Measurements from ENCODE around the gene PYGB.
"Not testable (repeated sequence)": the region's sequence is repeated elsewhere in the genome, so short reads cannot be mapped to it uniquely, and the experiment has no call there.

The PYGB gene

DNA sequence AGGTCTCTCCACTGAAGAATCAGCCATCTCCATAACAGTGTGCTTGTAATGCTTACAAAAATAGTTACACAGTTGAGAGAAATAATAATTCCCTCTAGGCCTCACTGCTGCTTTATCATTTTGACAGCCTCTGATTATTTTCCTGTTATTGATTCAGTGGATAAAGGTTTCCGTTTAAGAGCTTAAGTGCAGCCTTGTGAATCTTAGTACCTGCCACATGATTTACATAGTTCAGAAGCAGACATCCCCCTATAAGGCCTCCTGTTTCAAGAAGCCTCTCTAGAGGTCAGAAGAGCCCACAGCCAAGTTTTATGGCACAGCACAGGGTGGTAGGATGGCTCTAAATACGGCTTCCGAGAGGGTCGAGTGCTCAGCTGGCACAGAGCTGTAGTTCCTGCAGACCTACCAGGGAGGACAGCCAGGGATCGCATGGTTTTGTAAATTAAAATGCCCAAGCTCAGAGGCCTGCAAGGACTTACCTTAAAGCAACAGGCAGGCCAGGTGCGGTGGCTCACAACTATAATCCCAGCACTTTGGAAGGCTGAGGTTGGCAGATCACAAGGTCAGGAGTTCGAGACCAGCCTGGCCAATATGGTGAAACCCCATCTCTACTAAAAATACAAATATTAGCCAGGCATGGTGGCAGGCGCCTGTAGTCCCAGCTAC lies 17.6 kb upstream of the PYGB start:
- no peak for DNase-seq

DNA sequence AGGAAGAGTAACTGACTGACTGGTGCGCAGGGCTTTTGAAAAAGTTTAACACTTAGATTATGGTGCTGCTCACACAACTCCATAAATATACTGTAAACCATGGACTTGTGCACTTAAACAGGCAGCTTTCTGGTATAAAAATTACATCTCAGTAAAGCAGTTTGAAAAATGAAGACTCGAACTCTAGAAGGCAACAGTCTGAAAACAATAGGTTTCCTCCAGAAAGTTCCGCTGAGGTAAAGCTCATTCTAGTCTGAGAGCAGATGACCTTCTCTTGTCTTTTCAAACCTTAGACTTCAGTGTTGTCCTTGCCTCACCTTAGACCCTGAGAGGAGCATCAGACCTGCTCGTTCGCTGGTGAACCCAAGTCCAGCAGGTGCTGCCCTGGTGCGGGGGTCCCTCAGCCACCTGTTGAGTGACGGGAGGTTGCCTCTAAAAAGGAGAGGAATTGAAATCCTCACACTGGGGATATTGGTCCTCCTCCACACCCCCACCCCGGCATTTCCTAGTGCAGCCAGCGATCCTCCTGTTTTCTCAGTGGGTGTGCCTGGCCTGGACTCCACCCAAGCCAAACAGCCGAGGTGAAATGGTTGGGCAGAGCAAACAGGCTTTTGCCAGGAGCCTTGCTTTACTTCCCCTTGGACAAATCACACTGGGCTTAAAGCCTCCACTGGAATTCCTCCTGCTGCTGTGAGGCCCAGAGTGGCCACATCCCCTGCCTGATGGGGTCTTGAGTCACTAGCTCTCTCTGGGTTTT lies 14.7 kb upstream of the PYGB start:
- DNase-seq = no peak

DNA sequence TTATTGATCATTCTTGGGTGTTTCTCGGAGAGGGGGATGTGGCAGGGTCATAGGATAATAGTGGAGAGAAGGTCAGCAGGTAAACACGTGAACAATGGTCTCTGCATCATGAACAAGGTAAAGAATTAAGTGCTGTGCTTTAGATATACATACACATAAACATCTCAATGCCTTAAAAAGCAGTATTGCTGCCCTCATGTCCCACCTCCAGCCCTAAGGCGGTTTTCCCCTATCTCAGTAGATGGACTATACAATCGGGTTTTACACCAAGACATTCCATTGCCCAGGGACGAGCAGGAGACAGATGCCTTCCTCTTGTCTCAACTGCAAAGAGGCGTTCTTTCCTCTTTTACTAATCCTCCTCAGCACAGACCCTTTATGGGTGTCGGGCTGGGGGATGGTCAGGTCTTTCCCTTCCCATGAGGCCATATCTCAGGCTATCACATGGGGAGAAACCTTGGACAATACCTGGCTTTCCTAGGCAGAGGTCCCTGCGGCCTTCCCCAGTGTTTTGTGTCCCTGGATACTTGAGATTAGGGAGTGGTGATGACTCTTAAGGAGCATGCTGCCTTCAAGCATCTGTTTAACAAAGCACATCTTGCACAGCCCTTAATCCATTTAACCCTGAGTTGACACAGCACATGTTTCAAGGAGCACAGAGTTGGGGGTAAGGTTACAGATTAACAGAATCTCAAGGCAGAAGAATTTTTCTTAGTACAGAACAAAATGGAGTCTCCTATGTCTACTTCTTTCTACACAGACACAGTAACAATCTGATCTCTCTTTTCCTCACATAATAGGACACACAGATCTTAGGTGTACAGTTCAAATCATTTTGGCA lies 13.7 kb upstream of the PYGB start:
- DNase-seq = not testable (repeated sequence)

DNA sequence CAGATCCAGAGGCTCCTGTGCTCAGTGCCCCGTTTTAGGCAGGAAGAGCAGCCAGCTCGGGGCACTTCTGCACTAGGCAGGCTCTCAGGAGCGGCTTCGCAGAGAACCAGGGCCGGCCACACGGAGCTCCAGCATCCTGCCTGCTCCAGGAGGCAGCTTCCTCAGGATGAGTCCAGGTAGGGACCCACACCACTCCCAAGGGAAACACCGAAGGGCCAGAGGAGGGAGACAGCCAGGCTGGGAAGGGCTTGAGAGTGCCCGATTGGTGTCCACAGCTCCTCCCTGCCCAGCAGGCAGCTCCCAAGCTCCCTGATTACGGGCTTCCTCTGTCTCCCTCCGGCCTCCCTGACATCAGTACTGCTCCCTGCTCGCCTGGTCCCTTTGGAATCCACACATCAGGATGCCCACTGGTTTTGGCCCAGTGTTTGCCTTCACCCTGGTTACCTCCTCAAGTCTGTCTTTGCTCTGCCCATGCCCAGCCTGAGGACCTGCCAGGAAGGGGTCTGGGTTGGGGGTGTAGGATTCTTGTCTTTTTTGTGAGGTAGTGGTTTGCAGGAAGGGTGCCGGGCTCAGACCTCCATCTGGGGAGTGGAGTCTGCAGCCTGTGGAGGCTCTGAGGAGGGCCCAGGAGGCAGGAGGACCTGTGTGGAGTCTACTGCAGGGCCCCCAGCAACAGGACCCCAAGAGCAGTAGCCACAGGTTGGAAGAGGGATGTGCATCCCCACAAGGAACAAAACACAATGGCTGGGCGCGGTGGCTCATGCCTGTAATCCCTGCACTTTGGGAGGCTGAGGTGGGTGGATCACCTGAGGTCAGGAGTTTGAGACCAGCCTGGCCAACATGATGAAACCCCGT lies 11.2 kb upstream of the PYGB start:
- DNase-seq = no peak

DNA sequence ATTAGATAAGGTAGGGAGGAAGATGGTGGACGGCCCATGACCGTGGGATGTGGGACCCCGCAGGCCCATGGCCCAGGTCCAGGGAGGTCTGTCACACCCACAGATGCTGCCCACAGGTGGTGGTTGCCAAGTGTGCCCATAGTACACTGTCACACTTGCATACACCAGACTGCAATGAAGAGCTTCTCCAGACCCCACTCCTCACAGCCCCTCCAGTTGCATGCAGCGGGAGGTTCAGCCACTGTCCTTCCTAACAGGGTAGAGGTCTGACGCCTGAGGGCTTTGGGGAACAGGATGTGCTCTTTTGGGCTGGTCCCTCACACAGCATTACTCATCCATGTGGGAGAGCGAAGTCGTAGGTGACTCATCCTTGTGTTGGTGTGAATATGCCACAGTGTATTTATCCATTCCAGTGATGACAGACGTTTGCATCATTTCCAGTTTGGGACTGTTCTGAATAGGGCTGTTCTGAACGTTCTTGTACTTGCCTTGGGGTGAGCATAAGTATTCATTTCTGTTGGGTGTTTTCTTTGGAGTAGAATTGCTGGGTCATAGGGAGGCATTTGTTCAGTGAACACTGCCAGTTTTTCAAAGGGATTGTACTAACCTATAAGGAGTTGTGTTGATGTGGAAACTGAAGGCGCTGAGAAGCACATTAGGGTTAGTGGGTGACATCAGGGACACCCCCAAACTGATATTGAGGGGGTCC lies 10.1 kb upstream of the PYGB start:
- peak; percentile 40 to 52 for DNase-seq

DNA sequence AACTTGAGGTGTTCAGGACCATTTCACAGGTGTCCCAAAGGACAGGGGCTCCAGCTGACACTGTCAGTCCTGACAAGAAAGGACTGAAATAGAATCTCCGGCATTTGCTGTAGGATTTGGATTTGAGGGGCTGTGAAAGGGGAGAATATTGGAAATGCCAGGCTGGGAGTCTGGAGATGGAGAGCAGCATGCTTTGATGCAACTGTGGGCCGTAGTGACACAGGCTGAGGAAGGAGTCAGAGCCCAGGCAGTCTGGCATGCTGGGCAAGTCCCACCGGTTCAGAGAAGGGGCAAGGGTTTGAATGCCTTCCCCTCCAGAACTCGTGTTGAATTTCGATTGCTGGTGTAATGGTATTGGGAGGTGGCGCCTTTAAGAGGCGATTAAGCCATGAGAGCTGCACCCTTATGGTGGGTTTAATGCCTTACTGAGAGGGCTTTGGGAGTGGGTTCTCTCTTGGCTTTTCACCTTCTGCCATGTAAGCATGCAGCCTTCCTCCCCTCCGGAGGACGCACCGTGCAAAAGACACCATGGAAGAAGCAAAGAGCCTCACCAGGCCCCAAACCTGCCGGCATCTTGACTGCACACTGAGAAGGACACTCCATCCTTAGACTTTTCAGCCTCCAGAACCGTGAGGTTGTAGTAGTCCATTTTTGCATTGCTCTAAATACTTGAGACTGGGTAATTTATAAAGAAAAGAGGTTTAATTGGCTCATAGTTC lies 9.4 kb upstream of the PYGB start:
- DNase-seq = no peak

DNA sequence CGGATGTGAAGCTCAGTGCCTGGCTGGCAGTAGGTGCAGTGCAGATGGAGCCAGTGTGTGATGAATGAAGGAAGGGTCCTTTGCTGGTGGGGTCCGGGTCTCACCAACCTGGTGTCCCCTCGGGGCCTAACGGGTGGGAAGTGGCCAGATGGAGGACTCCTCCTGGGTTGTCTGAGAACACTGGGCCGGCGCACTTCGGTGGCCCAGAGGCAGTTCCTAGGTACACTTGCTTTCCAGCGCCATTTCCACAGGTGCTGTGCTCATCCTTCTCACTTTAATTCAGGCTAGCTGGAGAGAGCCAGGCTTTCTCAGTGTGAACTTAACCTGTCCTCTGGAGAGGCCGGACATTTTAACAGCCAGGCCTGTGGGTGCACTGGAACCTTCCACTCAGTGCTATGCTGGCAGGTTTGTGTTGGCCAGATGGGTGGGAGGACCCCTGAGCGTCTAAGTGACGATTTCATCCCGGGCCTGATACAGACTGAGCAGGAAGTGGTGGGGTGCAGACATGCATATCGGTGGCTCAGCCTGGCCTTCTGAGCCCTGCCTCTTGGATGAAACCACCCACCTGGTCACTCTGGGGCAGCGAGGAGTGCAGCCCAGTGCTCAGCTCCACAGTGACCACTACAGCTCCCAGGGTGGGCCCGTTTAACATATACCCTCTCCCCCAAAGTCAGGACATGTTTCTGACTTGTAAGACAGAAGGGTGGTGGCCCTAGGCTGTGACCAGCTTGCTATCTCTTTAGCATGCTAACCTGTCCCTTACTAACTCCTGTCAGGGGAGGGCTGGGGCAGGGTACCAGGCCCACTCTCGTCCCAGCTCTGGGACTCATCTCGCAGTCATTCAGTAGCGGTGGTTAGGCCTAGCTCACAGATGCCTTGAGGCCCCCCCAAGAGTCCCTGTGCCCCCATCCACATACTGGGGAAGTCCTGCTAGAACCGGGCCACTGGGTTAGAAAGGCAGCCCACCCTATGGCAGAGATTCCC lies 8.2 kb upstream of the PYGB start:
- no peak for DNase-seq

DNA sequence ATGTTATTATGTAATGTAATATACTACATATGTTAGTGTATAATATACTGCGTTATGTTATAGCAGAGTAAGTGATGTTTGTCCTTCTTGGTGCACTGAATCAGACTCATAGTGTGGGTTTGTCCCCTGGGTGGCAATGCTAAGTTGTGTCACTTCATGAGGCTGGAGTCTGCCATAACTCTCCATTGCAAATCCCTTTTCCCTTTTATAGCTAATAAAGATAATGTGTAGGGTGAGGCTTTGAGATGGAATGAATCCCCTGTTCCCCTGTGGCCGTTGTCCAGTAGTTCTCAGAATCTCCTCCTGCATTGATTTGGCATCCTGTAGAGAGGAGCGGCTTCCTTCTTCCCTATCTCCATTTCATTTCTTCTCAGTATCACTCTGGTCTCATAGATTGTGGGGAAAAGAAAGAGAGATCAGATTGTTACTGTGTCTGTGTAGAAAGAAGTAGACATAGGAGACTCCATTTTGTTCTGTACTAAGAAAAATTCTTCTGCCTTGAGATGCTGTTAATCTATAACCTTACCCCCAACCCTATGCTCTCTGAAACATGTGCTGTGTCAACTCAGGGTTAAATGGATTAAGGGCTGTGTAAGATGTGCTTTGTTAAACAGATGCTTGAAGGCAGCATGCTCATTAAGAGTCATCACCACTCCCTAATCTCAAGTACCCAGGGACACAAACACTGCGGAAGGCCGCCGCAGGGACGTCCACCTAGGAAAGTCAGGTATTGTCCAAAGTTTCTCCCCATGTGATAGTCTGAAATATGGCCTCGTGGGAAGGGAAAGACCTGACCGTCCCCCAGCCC lies 6.8 kb upstream of the PYGB start:
- not testable (repeated sequence) for DNase-seq

DNA sequence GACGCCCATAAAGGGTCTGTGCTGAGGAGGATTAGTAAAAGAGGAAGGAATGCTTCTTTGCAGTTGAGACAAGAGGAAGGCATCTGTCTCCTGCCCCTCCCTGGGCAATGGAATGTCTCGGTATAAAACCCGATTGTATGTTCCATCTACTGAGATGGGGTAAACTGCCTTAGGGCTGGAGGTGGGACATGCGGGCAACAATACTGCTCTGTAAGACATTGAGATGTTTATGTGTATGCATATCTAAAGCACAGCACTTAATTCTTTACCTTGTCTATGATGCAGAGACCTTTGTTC lies 6.3 kb upstream of the PYGB start:
- DNase-seq = not testable (repeated sequence)

DNA sequence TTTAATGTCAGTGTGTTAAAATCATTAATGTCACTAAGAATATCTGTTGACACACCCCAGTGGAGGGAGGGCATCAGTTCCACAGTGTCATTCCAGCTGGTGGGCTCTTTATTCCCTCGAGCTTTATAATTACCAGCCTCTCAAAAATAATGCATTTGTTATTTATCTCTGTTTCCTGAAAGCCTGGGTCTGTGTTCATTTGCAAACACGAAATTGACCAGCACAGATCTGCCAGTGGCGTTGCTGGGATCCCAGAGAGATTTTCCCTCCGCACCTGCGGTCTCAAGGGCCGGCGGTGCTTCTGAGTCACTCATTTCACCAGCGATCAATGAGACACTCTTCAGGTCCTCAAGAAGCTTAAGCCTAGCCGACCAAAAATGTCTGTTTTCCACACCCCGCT lies 5.7 kb upstream of the PYGB start:
- DNase-seq = no peak

DNA sequence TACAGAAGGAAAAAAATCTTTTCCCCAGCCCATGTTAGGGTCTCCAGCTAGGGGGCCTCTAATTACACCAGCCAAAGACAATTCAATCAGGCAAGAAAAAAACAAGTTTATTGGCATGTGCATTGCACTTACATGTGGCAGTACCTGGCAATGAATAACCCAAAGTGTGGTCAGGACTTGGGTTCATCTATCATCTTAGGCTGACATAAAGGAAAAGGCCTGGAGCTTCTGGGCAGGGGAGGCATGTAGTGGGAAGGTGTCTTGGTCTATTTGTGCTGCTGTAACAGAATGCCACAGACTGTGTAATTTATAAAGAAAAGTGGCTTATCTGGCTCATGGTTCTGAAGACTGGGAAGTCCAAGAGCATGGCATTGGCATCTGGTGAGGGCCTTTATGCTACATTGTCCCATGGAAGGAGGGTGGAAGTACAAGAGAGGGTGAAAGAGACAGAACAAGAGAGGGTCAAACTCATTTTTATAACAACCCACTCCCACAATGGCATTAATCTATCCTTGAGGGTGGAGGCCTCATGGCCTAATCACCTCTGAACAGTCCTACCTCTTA lies 4.4 kb upstream of the PYGB start:
- DNase-seq = no peak

DNA sequence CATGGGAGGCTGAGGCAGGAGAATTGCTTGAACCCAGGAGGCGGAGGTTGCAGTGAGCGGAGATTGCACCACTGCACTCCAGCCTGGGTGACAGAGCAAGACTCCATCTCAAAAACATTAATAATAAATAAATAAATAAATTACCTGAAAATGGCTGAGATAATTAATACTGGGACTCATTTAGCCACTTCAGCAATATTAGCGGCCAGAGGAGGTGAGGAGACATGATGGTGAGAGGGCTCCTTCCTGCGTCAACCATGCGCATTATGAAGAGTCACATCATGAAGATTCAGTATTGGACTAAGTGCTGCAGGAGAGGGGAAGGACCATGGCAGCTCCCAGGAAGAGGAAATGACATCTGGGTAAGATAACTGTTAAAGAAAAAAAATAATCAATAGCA lies 2.9 kb upstream of the PYGB start:
- no peak for DNase-seq

DNA sequence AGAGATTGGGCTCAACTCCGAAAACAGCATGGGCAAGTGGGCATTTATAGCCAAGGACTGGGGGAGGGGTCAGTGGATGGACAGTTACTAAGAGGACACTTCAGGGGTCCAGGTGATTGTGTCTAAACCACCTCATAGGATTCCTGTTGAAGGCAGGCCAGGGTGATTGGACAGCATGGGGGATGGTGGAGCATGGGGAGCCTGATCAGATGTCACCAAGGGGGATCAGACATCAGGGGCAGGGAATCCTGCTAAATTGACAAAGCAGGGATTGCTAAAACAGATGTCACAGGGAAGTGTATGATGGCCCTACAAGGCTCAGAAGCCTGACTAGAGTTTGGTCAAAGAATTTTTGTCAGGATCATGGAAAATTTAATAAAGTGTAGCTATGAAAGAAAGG lies 2.4 kb upstream of the PYGB start:
- DNase-seq = no peak

DNA sequence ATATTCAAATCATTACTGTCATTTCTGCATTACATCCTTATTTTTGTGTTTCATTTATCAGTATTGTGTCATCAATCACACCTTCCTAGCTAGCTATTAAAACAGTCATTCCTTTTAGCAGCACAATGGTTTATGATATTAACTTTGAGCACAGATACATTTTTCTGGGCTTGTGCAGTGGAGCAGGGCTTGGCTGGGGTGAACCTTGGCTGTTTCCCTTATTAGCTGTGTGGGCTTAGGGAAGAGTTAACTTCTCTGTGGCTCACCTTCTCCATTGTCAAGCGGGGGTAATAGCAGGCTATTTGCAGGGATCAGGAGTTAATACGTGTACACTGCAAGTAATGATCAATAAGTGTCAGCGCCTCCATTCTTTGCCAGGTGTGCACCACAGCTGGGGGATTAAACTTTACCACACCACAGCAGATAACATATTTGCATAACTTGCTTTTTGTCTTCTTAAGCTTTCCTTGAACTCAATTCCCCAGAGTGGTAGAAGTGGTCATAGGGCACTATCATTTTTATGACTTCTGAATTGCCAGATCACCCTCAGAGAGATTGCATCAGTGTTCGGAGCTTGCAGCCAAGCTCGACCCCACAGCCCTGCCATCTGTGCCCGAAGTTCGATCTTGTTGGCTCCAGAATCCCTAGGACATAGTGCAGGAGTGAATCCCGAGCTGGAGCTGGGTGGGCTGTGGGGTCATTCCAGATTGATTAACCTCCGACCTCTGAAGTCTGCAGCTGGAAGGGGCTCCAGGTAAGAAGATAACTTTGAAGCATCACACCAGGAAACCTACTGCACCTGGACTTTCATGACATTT lies 1.5 kb upstream of the PYGB start:
- no peak for DNase-seq

DNA sequence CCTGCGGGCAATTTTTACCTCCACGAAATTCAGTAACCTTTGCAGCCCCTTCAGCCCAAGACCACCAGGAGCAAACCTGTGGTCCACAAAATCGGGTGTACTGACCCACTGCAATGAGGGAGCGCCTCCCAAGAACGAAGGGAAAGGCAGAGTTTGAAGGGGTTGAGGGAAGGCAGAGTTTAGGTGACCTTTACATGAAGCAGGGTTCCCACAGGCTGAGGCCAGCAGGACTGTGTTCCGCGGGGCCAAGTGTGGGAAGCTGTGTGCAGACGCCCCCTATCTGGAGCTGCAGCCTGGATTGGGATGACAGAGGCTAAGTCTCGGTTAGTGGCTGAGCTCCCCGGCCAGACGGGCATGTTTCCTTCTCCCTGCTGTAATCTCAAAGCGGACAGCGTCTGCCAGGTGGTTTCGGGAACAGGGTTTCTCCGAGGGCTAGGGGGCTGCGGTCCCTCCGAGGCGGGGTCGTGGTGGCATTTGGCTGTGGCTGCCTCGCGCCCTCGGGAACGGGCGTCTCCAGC lies 826 bp upstream of the PYGB start:
- DNase-seq = no peak

DNA sequence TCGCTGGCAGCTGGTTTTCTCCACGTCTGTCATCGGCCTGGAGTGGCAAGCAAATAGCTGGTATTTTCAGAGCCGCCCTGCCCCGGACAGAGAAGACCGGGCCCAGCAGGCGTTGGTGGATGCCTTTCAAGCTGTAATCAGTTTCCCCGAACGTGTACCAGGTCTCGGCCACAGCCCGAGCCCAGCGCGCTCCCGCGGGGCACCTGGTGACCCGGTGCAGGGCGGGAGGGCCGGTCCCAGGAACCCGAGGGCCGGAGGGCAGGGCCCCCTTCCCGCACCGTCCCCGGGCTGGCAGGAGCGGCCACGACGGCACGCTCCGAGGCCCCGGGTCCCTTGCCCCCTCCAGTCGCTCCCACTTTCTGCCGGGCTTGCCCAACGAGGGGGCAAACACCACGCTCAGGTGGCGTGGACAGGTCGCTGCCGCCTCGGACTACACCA lies 348 bp upstream of the PYGB start:
- DNase-seq = no peak

DNA sequence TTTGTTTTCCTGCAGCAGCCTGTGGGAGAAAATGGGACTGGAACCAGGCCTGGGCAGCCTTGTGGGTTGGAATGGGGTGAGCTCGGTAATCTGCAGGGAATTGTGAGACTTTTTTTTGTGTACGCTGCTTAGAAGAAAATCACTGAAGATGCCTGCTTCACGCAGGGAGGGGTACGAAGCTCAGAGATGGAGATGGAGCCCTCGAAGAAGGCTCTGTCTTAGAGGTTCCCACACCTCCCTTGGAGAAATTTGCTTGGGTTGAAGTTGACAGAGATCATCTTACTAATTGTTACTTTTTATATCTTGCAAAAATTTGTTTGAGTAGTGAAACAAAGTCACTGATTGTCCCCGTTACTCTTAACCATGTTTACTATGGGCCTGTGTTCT lies 894 bp downstream of the PYGB start:
- no peak for DNase-seq
